GM12878 (cell line): ENCODE measurements around the gene DDX31. TPM values are rescaled to one million over a fixed set of nuclear protein-coding genes. Genes with fewer than 3 reads are reported as not detected.

Experiments
- ATAC-seq: fragments of 200-7000 bp; cut with Tn5 transposase; 3 replicates; pipeline ENCODE4 v1.9.1; 2020; ENCODE audit warnings: mild to moderate bottlenecking, moderate library complexity
- BruUV-seq: library from RNA; stranded (reverse); fragments of 400-500 nt; replicated peaks from 2 replicates; lab custom pipeline; 2021; lab: Mats Ljungman, UMichigan
- CTCF ChIA-PET: fragments of 300-600 bp; sonication (Branson Sonifier 250); formaldehyde crosslinking; extraction: SDS; loops from one replicate; lab custom pipeline; 2021; ENCODE audit warnings: inconsistent platforms; lab: Yijun Ruan, JAX
- POLR2A ChIA-PET: fragments of 350-600 bp; formaldehyde crosslinking; extraction: SDS; loops from one replicate; lab custom pipeline; 2021; ENCODE audit warnings: inconsistent platforms; lab: Charles Lee
- RAD21 ChIA-PET: fragments of 300-600 bp; sonication (Branson Sonifier 250); formaldehyde crosslinking; loops from one replicate; lab custom pipeline; 2023; ENCODE audit warnings: antibody characterized with exemption; ENCODE audit not compliant: unreplicated experiment; lab: Charles Lee
- SMC1A ChIA-PET: fragments of 300-600 bp; sonication (Branson Sonifier 250); formaldehyde crosslinking; loops from one replicate; lab custom pipeline; 2023; ENCODE audit not compliant: unreplicated experiment, uncharacterized antibody; lab: Charles Lee
- DNase-seq: peaks from one replicate; pipeline ENCODE4 v3.0.0-alpha.2; 2011; ENCODE audit warnings: low read depth, low spot score
- FAIRE-seq: peaks from 3 replicates; lab custom pipeline; 2011; peaks lifted over from hg19 to GRCh38; lab: Jason Lieb, UNC
- H2AFZ ChIP-seq: 2 replicates; pipeline ENCODE4 v1.6.0; 2011; ENCODE audit warnings: low read depth, low read length, control low read depth; ENCODE audit not compliant: control insufficient read depth
- H3K27ac ChIP-seq: 2 replicates; pipeline ENCODE4 v1.5.1; 2011; ENCODE audit warnings: control low read depth; ENCODE audit not compliant: control insufficient read depth, insufficient read depth
- H3K27me3 ChIP-seq, 2 experiments: replicated peaks in 1 of 2; 2 replicates each; pipeline versions ENCODE4 v1.6.0 to v1.6.1; 2011; ENCODE audit warnings: low read length in 1 of 2; ENCODE audit not compliant: control insufficient read depth in 2 of 2, insufficient read depth in 2 of 2
- H3K36me3 ChIP-seq, 2 experiments: 2 replicates each; pipeline ENCODE4 v1.5.1; 2011; ENCODE audit warnings: low read length in 1 of 2; ENCODE audit not compliant: control insufficient read depth in 2 of 2, insufficient read depth in 2 of 2
- H3K4me1 ChIP-seq: 2 replicates; pipeline ENCODE4 v1.6.1; 2011; ENCODE audit warnings: mild to moderate bottlenecking, low read length, moderate library complexity, mixed read lengths; ENCODE audit not compliant: control insufficient read depth, insufficient read depth
- H3K4me2 ChIP-seq: 2 replicates; pipeline ENCODE4 v1.6.0; 2011; ENCODE audit warnings: control low read depth; ENCODE audit not compliant: control insufficient read depth, insufficient read depth
- H3K4me3 ChIP-seq: fragments of 200-600 bp; sonication (generic); 2 replicates; pipeline ENCODE4 v1.5.1; 2016
- H3K79me2 ChIP-seq: 2 replicates; pipeline ENCODE4 v1.6.0; 2011; ENCODE audit warnings: low read length; ENCODE audit not compliant: control insufficient read depth, insufficient read depth
- H3K9ac ChIP-seq: 2 replicates; pipeline ENCODE4 v1.8.0; 2011; ENCODE audit warnings: low read length, control low read depth, mixed read lengths; ENCODE audit not compliant: control insufficient read depth, insufficient read depth
- H3K9me3 ChIP-seq: replicated peaks from 3 replicates; pipeline ENCODE4 v1.5.1; 2011; ENCODE audit warnings: mild to moderate bottlenecking, low read length; ENCODE audit not compliant: control insufficient read depth, insufficient read depth
- H4K20me1 ChIP-seq: 2 replicates; pipeline ENCODE4 v1.6.0; 2011; ENCODE audit not compliant: control insufficient read depth, insufficient read depth
- IRF4 ChIP-seq: IDR thresholded peaks from 2 replicates; pipeline ENCODE4 v1.6.1; 2011; ENCODE audit warnings: low read depth, low read length
- SP1 ChIP-seq: IDR thresholded peaks from one replicate; pipeline ENCODE4 v1.6.1; 2011; ENCODE audit warnings: low read depth, low read length
- ZBTB40 ChIP-seq: fragments of 450-650 bp; IDR thresholded peaks from 2 replicates; pipeline ENCODE4 v1.6.1; 2016; ENCODE audit warnings: mild to moderate bottlenecking, moderate library complexity, borderline replicate concordance
- WGBS: methylation state at CpG from one replicate; pipeline ENCODE4 v1.1.6; 2016; ENCODE audit warnings: low lambda C conversion rate; ENCODE audit not compliant: insufficient replicate concordance, insufficient coverage; ENCODE audit errors: missing lambda C conversion rate; 5-methylcytosine and 5-hydroxymethylcytosine counted together
- in situ Hi-C: fragments of 300-500 bp; cut with MboI; formaldehyde crosslinking; loops from 9 replicates; pipeline ENCODE4 v1.14.3; 2018; ENCODE audit warnings: mixed read lengths
- intact Hi-C: fragments of 100-400 bp; cut with micrococcal nuclease; formaldehyde crosslinking; loops from one replicate; pipeline ENCODE4 v1.14.2; 2022; ENCODE audit not compliant: unreplicated experiment
- polyA plus RNA-seq, 11 experiments: library from polyadenylated mRNA; depleted of rRNA in 4 of 11; unstranded in 6 of 11; stranded (reverse) in 5 of 11; fragments of >200 nt; fragmentation: Nextera tagmentation in 4 of 11; fragmentation: Illumina TruSeq in 1 of 11; extraction: Ambion mirVana in 4 of 11; extraction: Trizol in 1 of 11; gene quantifications; 1 replicate in 1 of 11; 2 replicates in 10 of 11; pipeline versions ENCODE4 v1.2.1 to v1.2.3, GENCODE V29; 2011 to 2016; ENCODE audit warnings: inconsistent platforms in 2 of 11, missing spikeins in 2 of 11, low read depth in 1 of 11
- total RNA-seq, 4 experiments: library from RNA; depleted of rRNA in 3 of 4; stranded (reverse); fragments of >200 nt in 3 of 4; fragmentation: Illumina TruSeq in 1 of 4; extraction: Trizol in 1 of 4; gene quantifications; 2 replicates each; pipeline versions ENCODE4 v1.2.1 to v1.2.3, GENCODE V29; 2013 to 2021

Gene DDX31
- total and polyA plus RNA-seq, 10 of the 15 experiments (the other 5 are each of a cell fraction or from before 2014, with no cell fraction given), result 12.1 to 30.8 (median 20.8) TPM

GRCh38 chr9:132656299-132656698 lies 13.5 kb downstream of the DDX31 start:
- intact Hi-C loops, result loop anchor here (10.0 kb wide), 1 partner anchor 241 kb away; the partner anchor contains the start of gene CFAP77
- 90% methylated on average over 7 of the region's 7 CpGs for WGBS

More at GRCh38 chr9:132656299-132656698, 13.5 kb downstream of the DDX31 start:
- Histone ChIP-seq H3K4me1 (no peaks in the 10 kb centered on the region), H3K4me3 (no peak overlapping the region), H2AFZ (no peak overlapping the region), H3K27ac (no peak overlapping the region), H3K79me2 (no peaks in the 10 kb centered on the region), H3K27me3 (no peaks in the 10 kb centered on the region), H3K36me3 (peaks cover 12 to 35% of the 10 kb centered on the region in 2 experiments)
- RAD21 ChIA-PET, result no interaction called here
- DNase-seq (no peak), FAIRE-seq (no peak)
- no TSS peak for BruUV-seq
- in situ Hi-C loops, result no loop called here
- TF ChIP-seq ZBTB40 (no peak), SP1 (no peak), IRF4 (no peak)
- TF ChIP-seq, all 136 proteins: peak for 0
- ATAC-seq, result no peak
- no peak overlapping the region for H3K4me2 ChIP-seq
- no peak overlapping the region for H3K9ac ChIP-seq
- CTCF ChIA-PET, result interaction anchor here (1.0 kb wide), 1 partner anchor 12 kb away, joined by 3 read pairs; no protein-coding TSS in a partner anchor
- no peaks in the 10 kb centered on the region for H4K20me1 ChIP-seq
- POLR2A ChIA-PET, result interaction anchor here (0.7 to 0.8 kb wide), 2 partner anchors 8 to 13 kb away, joined by 3 to 4 read pairs; partner anchors contain the start of gene DDX31
- SMC1A ChIA-PET, result no interaction called here
- H3K9me3 ChIP-seq, result no peaks in the 10 kb centered on the region
